NCI-H1694 (cell line): Measurements from ENCODE around the gene ZNF488.

ENCODE experiments used
- DNase-seq: peaks from one replicate; lab custom pipeline; 2025; lab: John Stamatoyannopoulos, UW

The ZNF488 gene

GRCh38 chr10:47330366-47330765, 53.7 kb downstream of the ZNF488 start:
- no peak for DNase-seq

DNA sequence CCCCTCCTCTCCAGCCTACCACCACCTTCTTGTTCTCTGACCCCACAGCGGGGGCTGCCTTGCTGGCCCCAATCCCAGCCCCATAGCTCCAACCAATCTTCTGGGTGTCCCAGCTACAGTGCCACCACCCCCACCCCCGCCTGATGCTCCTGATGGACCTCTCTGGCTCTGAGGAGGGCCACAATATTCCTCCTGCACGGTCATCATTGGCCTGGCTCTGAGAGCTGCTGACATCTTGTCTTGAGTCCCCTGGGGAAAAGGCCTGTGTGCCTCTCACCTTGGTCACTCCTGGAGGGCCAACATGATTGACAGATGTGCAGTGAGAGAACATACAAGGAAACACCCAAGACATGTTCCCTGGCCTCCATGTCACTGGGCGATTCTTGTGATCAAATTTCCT, 54.2 kb downstream of the ZNF488 start:
- DNase-seq, result no peak

DNA sequence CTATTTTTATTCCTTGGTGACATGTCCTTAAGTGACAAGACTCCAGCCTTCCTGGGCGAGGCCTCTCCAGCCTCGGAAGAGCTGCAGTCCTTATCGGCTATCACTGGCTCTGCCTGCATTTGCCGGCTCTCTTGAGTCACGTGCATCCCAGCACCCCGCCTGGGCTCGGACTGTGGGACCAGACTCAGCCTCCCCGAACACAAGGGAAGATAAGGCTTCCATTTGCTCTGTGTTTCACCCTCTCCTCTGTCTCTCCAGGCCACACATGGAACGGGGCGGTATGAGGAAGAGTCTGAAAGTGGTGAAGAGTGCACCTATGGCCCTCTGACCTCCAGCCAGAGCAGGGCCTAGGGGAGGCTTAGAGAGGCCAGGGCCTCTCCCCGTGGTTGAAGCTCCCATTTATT, 57.2 kb downstream of the ZNF488 start:
- DNase-seq, result no peak

DNA sequence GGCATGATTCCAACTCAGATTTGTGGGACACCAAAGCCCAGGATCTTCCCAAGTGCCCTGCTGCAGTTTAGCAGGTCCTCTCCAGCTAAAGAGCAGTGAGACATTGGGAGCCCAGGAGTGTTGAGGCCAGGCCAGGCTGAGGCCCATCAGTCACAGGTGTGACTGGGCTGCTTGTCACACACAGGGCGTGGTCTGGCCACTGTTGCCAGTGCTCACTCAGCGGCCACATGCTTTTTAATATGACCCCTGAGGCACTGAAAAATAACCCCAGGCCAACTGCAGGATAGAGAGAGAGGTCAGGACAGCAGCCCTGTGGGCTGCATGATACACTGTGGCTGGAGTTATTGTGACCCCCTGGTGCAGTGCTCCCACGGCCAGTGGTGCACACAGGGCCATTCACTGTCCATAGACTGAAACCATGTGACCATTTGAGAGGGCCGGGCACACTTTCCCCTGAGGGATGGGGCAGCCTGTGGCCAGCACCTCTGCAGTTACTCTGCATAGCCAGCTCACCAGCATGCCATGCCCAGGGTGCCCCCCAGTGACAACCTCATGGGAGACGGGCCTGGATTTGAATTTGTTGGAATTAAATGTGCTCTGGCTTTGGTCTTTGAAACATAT, 57.7 kb downstream of the ZNF488 start:
- no peak for DNase-seq

DNA sequence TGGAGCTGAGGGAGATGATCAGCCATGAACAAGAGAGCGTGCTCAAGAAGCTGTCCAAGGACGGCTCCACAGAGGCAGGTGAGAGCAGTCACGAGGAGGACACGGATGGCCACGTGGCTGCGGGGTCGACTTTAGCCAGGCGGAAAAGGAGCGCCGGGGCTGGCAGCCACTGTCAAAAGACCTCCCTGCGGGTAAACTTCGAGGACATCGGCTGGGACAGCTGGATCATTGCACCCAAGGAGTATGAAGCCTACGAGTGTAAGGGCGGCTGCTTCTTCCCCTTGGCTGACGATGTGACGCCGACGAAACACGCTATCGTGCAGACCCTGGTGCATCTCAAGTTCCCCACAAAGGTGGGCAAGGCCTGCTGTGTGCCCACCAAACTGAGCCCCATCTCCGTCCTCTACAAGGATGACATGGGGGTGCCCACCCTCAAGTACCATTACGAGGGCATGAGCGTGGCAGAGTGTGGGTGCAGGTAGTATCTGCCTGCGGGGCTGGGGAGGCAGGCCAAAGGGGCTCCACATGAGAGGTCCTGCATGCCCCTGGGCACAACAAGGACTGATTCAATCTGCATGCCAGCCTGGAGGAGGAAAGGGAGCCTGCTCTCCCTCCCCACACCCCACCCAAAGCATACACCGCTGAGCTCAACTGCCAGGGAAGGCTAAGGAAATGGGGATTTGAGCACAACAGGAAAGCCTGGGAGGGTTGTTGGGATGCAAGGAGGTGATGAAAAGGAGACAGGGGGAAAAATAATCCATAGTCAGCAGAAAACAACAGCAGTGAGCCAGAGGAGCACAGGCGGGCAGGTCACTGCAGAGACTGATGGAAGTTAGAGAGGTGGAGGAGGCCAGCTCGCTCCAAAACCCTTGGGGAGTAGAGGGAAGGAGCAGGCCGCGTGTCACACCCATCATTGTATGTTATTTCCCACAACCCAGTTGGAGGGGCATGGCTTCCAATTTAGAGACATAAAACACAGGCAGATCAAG, 58.5 kb downstream of the ZNF488 start:
- no peak for DNase-seq

DNA sequence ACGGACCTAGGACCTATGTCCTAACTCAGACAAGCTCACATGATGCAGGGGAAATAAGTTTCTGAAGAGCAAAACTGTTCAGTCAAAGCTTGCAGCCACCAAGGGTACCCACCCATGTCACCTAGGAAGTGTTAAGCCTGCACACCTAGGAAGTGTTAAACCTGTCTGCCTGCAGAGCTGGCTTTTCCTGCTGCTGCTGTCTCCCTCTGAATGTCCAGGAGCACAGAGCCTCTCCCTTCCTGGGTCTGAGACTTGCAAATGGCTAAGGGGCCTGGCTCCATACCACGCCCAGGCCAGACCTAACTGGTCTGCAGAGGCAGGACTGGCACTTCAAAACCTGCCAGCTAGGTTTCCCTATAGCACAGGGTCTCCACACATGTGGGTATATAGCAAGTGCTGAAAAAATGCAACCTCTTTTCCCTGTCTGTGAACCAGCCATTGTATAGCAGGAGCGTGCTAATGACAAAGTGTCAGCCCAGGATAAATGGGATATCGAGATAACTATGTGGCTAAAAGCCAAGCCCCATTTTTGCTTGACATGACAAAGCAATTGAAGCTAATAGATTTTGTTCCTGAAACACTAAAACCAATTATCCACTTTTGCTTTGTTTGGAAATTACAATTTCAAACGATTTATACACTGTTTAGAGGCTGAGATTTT, 60.3 kb downstream of the ZNF488 start:
- no peak for DNase-seq

- DNase-seq, result no peak
These were observed 61.0 kb downstream of the ZNF488 start for GRCh38 chr10:47323087-47323486.

- no peak for DNase-seq
These were observed 61.6 kb downstream of the ZNF488 start, which contains the start of gene GDF2 for GRCh38 chr10:47322300-47323061. TSS of gene GDF2 (plus strand) at chr10:47322454. CDS start at chr10:47322669, 215 bp downstream.

- DNase-seq, result no peak
These were observed 62.4 kb downstream of the ZNF488 start for GRCh38 chr10:47321521-47322195.

DNA sequence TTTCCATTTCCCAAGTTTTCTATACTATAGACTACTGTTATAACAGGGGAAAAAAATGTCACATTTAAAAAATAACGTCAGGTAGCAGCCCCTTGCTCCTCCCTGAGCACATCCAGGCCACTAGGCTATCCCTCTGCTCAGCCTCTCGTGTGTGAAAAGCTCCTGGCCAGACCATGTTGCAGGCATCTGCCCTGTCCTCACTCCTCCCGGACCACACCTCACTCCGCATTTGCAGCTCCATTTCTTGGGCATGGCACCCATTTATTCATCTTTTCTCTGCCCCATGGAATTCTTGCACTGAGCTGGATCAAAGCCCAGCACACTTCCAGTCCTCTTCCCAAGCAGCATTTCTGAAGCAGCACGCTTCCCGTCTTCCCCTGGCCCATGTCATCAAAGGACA, 63.3 kb downstream of the ZNF488 start:
- no peak for DNase-seq

DNA sequence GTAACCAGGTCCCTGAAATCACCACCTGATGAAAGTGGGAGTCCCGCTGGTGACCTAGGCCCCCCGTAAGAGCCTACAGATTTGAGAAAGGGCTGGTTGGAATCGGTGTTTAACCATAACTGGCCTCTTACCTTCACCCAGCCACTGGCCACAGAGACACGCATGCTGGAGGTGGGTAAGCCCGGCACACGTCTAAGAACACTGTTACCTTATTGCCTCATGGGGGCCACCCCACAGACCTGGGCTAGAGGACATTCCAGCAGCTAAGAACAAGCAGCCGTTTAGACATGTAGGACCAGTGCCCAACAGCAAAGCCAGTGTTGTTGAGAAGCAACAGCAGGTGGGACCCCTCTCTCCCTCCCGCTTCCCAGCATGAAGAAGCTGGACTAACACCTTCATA, 64.3 kb downstream of the ZNF488 start:
- no peak for DNase-seq

DNA sequence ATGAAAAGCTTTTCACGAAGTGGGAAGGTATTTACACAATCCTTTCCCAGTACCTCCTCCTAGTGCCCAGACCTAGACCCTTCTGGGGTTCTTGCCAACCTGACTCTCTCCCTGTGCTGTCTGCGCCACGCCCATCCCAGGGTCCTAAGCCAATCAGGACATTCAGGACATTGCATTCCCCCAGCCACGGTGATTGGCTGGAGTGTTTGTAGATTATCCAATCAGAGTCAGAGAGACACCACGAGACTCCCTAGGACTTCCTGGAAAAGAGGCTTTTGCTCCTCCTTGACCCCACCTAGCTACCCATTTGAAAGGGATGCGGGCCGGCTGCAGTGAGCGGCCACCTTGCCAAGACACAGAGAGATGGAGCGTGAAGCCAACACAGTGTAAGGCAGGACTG, 65.4 kb downstream of the ZNF488 start:
- DNase-seq, result no peak

GRCh38 chr10:47317251-47317650, 66.8 kb downstream of the ZNF488 start:
- no peak for DNase-seq

GRCh38 chr10:47316131-47316530, 68.0 kb downstream of the ZNF488 start:
- DNase-seq, result no peak
